B cell (primary cell): ENCODE results near the gene MEF2C. TPM values are rescaled to one million over a fixed set of nuclear protein-coding genes. Genes with fewer than 3 reads are reported as not detected.
A peak's percentile ranks its signal among the peaks of the same experiment; 100 is the strongest.

ENCODE experiments used
- ATAC-seq: fragments of 200-7000 bp; cut with Tn5 transposase; one replicate; pipeline ENCODE4 v1.10.0; 2021; ENCODE audit warnings: low read depth, mild to moderate bottlenecking, moderate number of reproducible peaks, moderate library complexity
- CTCF ChIA-PET: fragments of 350-600 bp; sonication (Branson Sonifier 250); formaldehyde crosslinking; loops from one replicate; lab custom pipeline; 2021; ENCODE audit warnings: antibody characterized with exemption, inconsistent platforms; lab: Charles Lee
- POLR2A ChIA-PET: fragments of 350-600 bp; sonication (Branson Sonifier 250); formaldehyde crosslinking; loops from one replicate; lab custom pipeline; 2021; ENCODE audit warnings: antibody characterized with exemption; lab: Charles Lee
- DNase-seq: peaks from one replicate; pipeline ENCODE4 v3.0.0; 2013
- H2AFZ ChIP-seq: 2 replicates; pipeline ENCODE4 v1.6.1; 2012; ENCODE audit warnings: mild to moderate bottlenecking, low read depth, low read length; ENCODE audit not compliant: insufficient read depth, poor library complexity, severe bottlenecking
- H3K27ac ChIP-seq, 2 donors: 1 replicate in 1 of 2; 2 replicates in 1 of 2; pipeline ENCODE4 v1.5.1; 2012 to 2013; ENCODE audit warnings: low read length in 2 of 2, mild to moderate bottlenecking in 2 of 2, moderate library complexity in 1 of 2
- H3K27me3 ChIP-seq, 4 experiments: fragments of 200-600 bp in 1 of 4; sonication (generic) in 1 of 4; replicated peaks in 1 of 4; 1 replicate in 2 of 4; 2 replicates in 2 of 4; pipeline versions ENCODE4 v1.6.1 to v1.7.0; 2013 to 2016; ENCODE audit warnings: low read length in 3 of 4, mild to moderate bottlenecking in 2 of 4, mixed read lengths in 1 of 4, moderate library complexity in 1 of 4; ENCODE audit not compliant: insufficient read depth in 4 of 4, control insufficient read depth in 3 of 4; ENCODE audit errors: control extremely low read depth in 1 of 4
- H3K36me3 ChIP-seq, 2 experiments: replicated peaks in 1 of 2; 1 replicate in 1 of 2; 2 replicates in 1 of 2; pipeline versions ENCODE4 v1.6.1 to v1.7.1; 2013; ENCODE audit warnings: low read length in 1 of 2; ENCODE audit not compliant: insufficient read depth in 2 of 2, control insufficient read depth in 1 of 2; ENCODE audit errors: control extremely low read depth in 1 of 2, extremely low read depth in 1 of 2
- H3K4me1 ChIP-seq, 2 donors: fragments of 200-600 bp in 1 of 2; sonication (generic) in 1 of 2; 1 replicate in 1 of 2; 2 replicates in 1 of 2; pipeline versions ENCODE4 v1.5.1 to v1.6.1; 2013 to 2017; ENCODE audit warnings: low read length in 2 of 2; ENCODE audit not compliant: control insufficient read depth in 2 of 2, insufficient read depth in 2 of 2
- H3K4me2 ChIP-seq: replicated peaks from 2 replicates; pipeline ENCODE3; 2012; ENCODE audit warnings: mild to moderate bottlenecking, low read depth, low read length; ENCODE audit not compliant: poor library complexity, severe bottlenecking
- H3K4me3 ChIP-seq, 5 experiments: fragments of 200-600 bp in 1 of 5; sonication (generic) in 1 of 5; 1 replicate in 3 of 5; 2 replicates in 2 of 5; pipeline versions ENCODE4 v1.5.1 to v1.7.0; 2011 to 2016; ENCODE audit warnings: low read length in 4 of 5, mild to moderate bottlenecking in 4 of 5, low read depth in 2 of 5, control low read depth in 1 of 5, moderate library complexity in 1 of 5; ENCODE audit not compliant: insufficient read depth in 1 of 5; ENCODE audit errors: control extremely low read depth in 1 of 5, extremely low read depth in 1 of 5
- H3K79me2 ChIP-seq: fragments of 200-600 bp; sonication (generic); one replicate; pipeline ENCODE4 v1.6.0; 2016; ENCODE audit warnings: low read length; ENCODE audit not compliant: control insufficient read depth, insufficient read depth
- H3K9ac ChIP-seq: fragments of 200-600 bp; sonication (generic); 2 replicates; pipeline ENCODE4 v1.6.1; 2017; ENCODE audit warnings: mild to moderate bottlenecking, low read length, moderate library complexity
- H3K9me3 ChIP-seq, 3 donors: one replicate each; pipeline versions ENCODE4 v1.6.1 to v1.7.1; 2013; ENCODE audit warnings: low read length in 2 of 3; ENCODE audit not compliant: control insufficient read depth in 2 of 3, insufficient read depth in 1 of 3; ENCODE audit errors: control extremely low read depth in 1 of 3
- H4K20me1 ChIP-seq: 2 replicates; pipeline ENCODE4 v1.6.0; 2012; ENCODE audit warnings: mild to moderate bottlenecking, low read length; ENCODE audit not compliant: insufficient read depth, control insufficient read depth, poor library complexity, severe bottlenecking
- H3K27ac Mint-ChIP-seq: one replicate; pipeline ENCODE4 v1.8.0; 2021; ENCODE audit warnings: mixed read lengths
- H3K27me3 Mint-ChIP-seq: one replicate; pipeline ENCODE4 v1.8.0; 2021; ENCODE audit warnings: mixed read lengths
- H3K4me1 Mint-ChIP-seq: one replicate; pipeline ENCODE4 v1.8.0; 2021; ENCODE audit warnings: mixed read lengths
- H3K4me3 Mint-ChIP-seq: one replicate; pipeline ENCODE4 v1.8.0; 2021; ENCODE audit warnings: mixed read lengths
- H3K9me3 Mint-ChIP-seq: one replicate; pipeline ENCODE4 v1.8.0; 2022; ENCODE audit warnings: mixed read lengths; ENCODE audit not compliant: insufficient read depth
- CTCF ChIP-seq: fragments of 200-600 bp; IDR thresholded peaks from one replicate; pipeline ENCODE4 v1.8.0; 2022; ENCODE audit warnings: antibody characterized with exemption, mild to moderate bottlenecking
- EZH2 ChIP-seq: IDR thresholded peaks from 2 replicates; pipeline ENCODE4 v1.6.1; 2012; ENCODE audit warnings: borderline replicate concordance, low read depth, mild to moderate bottlenecking, moderate library complexity, low read length; ENCODE audit not compliant: insufficient read depth, poor library complexity, severe bottlenecking
- WGBS: methylation state at CpG from one replicate; pipeline ENCODE4 v1.1.5; 2013; ENCODE audit warnings: missing lambda C conversion rate; ENCODE audit not compliant: insufficient coverage; 5-methylcytosine and 5-hydroxymethylcytosine counted together
- intact Hi-C: fragments of 100-400 bp; cut with micrococcal nuclease; formaldehyde crosslinking; loops from one replicate; pipeline ENCODE4 v1.10.0; 2022
- polyA plus RNA-seq: library from polyadenylated mRNA; depleted of rRNA; stranded (reverse); fragments of >200 nt; gene quantifications from 2 replicates; pipeline ENCODE4 v1.2.3, GENCODE V29; 2012
- total RNA-seq, 2 donors: library from RNA; stranded (reverse); fragments of 120-200 nt in 1 of 2; gene quantifications; 1 replicate in 1 of 2; 2 replicates in 1 of 2; pipeline versions ENCODE4 v1.2.3 to v1.2.4, GENCODE V29; 2013 to 2022

Gene MEF2C
- total and polyA plus RNA-seq, 2 donors (not counting 1 experiment from before 2014, with no cell fraction given) = 97.4 to 354 TPM

- peak overlapping the region in 1 of 2 donors; percentile 70 for H3K27ac ChIP-seq
- WGBS = no CpG with 5 or more reads among the region's 2 CpGs
- ATAC-seq (no peak), DNase-seq (no peak)
- H3K9me3 ChIP-seq = no peaks in the 10 kb centered on the region
- no peaks in the 10 kb centered on the region for H4K20me1 ChIP-seq
- H3K79me2 ChIP-seq = peaks cover 57% of the 10 kb centered on the region
- CTCF ChIA-PET = no interaction called here
- peaks cover 4 to 10% of the 10 kb centered on the region in 2 donors for H3K4me1 ChIP-seq
- H3K27ac Mint-ChIP-seq = peak overlapping the region; percentile 57
- H2AFZ ChIP-seq = no peak overlapping the region
- H3K4me3 Mint-ChIP-seq = no peak overlapping the region
- no peaks in the 10 kb centered on the region for H3K9me3 Mint-ChIP-seq
- H3K4me3 ChIP-seq = no peak overlapping the region
- POLR2A ChIA-PET = no interaction called here
- H3K9ac ChIP-seq = no peak overlapping the region
- no peaks in the 10 kb centered on the region for H3K27me3 ChIP-seq
- peaks cover 4 to 25% of the 10 kb centered on the region in 2 experiments for H3K36me3 ChIP-seq
- intact Hi-C loops = no loop called here
- H3K4me1 Mint-ChIP-seq = peaks cover 53% of the 10 kb centered on the region
- no peak overlapping the region for H3K4me2 ChIP-seq
- TF ChIP-seq EZH2 (no peak), CTCF (no peak)
- no peaks in the 10 kb centered on the region for H3K27me3 Mint-ChIP-seq
Observed at GRCh38 chr5:88792144-88792840, 90.7 kb downstream of the MEF2C start.

GRCh38 chr5:88787856-88788255, 95.1 kb downstream of the MEF2C start:
- Histone ChIP-seq H3K27ac (peak overlapping the region in 1 of 2 donors; percentile 61), H3K4me1 (peaks cover 14 to 21% of the 10 kb centered on the region in 2 donors), H3K4me3 (no peak overlapping the region), H3K4me2 (no peak overlapping the region), H3K36me3 (peaks cover 9 to 28% of the 10 kb centered on the region in 2 experiments), H3K9me3 (no peaks in the 10 kb centered on the region), H3K27me3 (no peaks in the 10 kb centered on the region), H3K79me2 (peaks cover 59% of the 10 kb centered on the region), H3K9ac (no peak overlapping the region), H4K20me1 (no peaks in the 10 kb centered on the region), H2AFZ (no peak overlapping the region)
- H3K27me3 Mint-ChIP-seq = no peaks in the 10 kb centered on the region
- WGBS = 86% methylated on average over 3 of the region's 3 CpGs
- DNase-seq = no peak
- TF ChIP-seq EZH2 = no peak
- no peak for TF ChIP-seq CTCF
- peak overlapping the region; percentile 80 for H3K27ac Mint-ChIP-seq
- ChIA-PET POLR2A (no interaction called here), CTCF (no interaction called here)
- H3K9me3 Mint-ChIP-seq = no peaks in the 10 kb centered on the region
- H3K4me3 Mint-ChIP-seq = no peak overlapping the region
- intact Hi-C loops = no loop called here
- no peak for ATAC-seq
- H3K4me1 Mint-ChIP-seq = peaks cover 58% of the 10 kb centered on the region
